PC-9 (cell line): Measurements from ENCODE around the gene ATP11A.

Source experiments
- CTCF ChIP-seq: fragments of 200-600 bp; sonication (generic); conservative IDR thresholded peaks from 2 replicates; pipeline ENCODE4 v1.6.1; 2017; ENCODE audit warnings: mixed run types, antibody characterized with exemption, mild to moderate bottlenecking, moderate library complexity
- EZH2 ChIP-seq: fragments of 200-600 bp; sonication (generic); IDR thresholded peaks from 2 replicates; pipeline ENCODE4 v1.8.0; 2017; ENCODE audit warnings: antibody characterized with exemption, low read depth

DNA sequence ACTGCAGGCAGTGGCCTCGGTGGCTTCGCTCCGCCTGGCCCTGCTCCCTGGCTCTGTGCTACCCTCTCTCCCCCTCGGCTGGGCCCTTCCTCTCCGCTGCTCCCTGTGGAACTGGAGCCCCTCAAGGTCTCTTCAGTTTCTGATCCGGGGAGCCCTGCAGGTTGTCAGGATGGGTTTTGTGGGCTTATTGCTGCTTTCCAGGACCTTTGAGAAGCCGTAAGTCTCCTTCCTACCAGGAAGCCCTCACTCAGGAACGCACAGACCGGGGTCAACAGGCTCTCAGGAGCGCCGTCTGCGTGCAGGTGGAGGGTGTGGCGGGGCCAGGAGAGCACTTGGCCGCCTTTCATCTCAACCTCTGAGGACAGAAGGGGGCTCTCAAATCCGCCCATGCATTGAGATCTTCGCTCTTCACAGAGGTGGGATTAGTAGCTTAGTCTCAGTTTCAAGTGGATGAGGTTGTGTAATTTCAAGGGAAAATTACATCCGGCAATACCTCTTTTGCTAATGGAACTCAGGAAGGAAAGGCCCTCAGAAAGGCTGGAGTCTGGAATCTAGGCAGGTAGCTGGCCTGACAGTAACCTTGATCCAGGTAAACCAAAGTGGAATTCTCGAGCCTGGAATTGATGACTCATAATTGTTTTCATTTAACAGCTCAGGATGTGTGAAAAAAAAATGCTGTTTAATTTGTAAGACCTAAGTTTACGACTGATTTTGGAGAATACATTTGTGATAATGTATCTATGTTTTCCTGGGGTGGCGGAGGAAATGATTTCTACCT, 102.0 kb downstream of the ATP11A start:
- no peak for TF ChIP-seq EZH2
- TF ChIP-seq CTCF = no peak
